Muscle of back (tissue), 13 donors: Measurements from ENCODE around the gene AIM2. TPM values are rescaled to one million over a fixed set of nuclear protein-coding genes. Genes with fewer than 3 reads are reported as not detected.
"Not testable (repeated sequence)": the region's sequence is repeated elsewhere in the genome, so short reads cannot be mapped to it uniquely, and the experiment has no call there.

ENCODE experiments used
- DNase-seq, 3 donors: peaks; one replicate each; pipeline versions ENCODE4 v3.0.0 to v3.0.0-alpha.2; 2013
- long read RNA-seq, 9 donors: transcript quantifications; one replicate each; lab custom pipeline, GENCODE V29; 2026
- polyA plus RNA-seq, 10 donors: library from polyadenylated mRNA; unstranded; fragments of 120-200 nt; gene quantifications; one replicate each; pipeline ENCODE4 v1.2.1, GENCODE V29; 2013; ENCODE audit not compliant: insufficient read length in 10 of 10

The AIM2 gene
- under 1 TPM in 8 of 10 donors, not detected in 2; 0.15 to 0.82 (median 0.38) TPM for polyA plus RNA-seq
- long read RNA-seq, donor 1: 0 reads
- long read RNA-seq, donor 2: 0 reads
- long read RNA-seq, donor 3: 0 reads
- long read RNA-seq, donor 4: 0 reads
- long read RNA-seq, donor 5: 0 reads
- long read RNA-seq, donor 6: 0 reads
- long read RNA-seq, donor 7: 0 reads
- long read RNA-seq, donor 8: 0 reads
- long read RNA-seq, donor 9: 0 reads

DNA sequence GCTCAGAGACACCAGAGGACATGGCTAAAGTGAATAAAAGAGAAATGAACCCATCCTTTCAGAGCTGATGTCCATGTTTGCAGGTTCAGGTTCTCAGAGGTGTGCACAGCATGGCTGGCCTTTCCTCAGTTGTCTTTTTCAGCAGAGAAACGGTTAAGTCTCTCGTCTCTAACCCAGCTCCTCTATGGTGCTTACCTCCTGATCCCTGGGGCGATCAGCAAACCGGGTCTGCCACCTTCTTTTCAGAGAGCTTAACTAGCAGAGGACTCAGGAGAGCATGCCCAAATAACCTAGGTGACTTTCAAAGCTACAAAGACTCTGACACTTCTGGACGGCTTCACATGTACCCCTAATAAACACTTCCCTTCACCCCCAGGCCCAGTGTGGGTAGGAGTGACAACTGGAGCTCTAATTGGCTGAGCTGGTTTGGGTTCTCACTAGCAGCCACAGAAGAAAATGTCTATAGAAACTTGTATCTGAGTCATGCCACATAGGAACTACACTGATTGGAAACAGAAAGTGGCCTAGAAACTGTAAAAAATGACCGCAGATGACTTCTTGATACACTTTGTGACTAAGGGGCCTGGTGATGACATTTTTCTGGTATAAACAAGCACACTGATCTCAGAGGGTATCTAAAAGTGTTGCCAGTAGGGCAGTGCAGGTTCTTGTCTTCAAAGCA, at the start of gene AIM2:
AIM2 (minus strand) TSS at position 329 of the 682 bp plus-strand sequence. CDS start 3,267 bp downstream, outside the sequence.
- peak in 1 of 3 donors; percentile 39 for DNase-seq

DNA sequence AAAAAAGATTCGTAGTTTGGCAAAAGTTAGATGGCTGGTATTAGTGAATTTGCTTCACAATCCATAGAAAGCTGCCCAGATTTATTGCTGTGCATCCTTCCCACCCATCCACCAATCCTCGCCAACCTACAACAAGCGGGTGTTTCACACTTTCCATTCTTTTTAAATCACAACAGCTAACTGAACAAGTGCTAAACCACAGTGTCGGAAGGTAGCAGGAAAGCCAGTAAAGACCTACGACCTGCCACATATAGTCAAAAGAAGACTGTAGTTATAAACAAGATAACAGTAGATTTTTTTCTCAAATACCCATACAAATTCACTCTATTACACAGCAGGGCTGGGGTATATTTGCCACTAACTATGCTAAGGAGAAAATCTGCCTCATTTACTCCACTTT, 47.0 kb upstream of the AIM2 start:
- no peak for DNase-seq

DNA sequence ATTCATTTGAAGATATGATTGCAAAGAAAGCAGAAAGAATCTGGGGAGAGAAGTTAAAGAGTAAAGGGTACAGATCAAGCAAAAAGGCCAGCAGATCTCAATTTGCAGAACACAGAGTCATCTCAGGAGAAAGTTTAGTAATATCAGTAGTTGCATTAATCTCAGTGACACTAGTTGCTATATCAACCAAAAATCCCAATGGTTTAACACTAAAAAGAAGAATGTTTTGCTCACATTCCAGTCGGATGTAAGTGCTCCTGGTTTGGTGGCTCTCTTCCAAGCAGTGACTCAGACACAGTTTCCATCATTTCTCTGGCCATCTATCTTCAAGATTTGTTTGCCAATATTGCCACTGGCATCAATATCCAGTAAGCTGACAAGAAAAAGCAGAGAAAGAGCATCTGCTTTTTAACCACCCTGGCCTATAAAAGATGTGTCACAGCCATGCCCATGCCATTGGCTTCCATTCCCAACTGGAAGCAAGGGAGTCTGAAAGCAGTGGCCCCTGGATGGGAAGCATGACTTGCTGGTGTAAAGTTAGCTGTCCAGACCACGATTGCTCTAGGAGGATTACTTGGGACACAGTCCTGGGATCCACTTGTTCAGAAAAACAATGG, 45.5 kb upstream of the AIM2 start:
- peak in 1 of 3 donors; percentile 65 for DNase-seq

DNA sequence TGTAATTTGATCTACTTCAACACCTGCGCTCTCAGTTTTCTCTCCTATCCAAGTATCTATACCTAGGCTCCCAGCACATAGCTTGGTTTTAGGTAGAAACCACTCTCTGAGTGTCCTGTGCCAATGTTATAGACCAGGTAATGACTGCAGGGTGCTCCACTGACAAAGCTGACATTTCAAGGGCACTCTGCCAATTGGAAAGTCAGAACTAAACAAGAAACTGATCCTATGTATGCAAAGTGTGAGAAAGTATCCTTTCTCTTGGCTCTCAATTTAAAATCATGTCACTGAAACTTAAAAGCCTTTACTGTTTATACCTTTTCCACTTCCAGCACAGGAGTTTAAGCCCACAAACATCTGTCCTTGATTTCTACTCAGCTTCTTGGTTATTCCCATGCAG, 45.0 kb upstream of the AIM2 start:
- no peak for DNase-seq

DNA sequence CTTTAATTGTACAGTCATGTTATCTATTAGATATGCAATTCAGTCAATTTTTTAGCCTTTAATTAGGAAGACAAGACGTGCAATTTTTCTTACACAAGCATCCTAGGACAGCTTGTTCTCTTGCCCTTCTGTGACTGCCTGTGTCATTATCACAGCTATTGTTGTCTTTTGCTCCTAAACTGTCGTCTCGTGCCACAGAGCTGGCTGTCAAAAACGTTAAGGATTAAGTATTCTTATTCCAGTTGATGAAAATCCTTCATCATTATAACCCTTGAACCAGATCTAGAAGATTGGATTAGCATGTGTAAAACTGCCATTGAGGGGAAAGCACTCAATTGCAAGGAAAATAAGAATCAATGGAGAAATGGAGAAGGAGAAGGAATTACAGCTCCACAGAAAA, 43.8 kb upstream of the AIM2 start:
- DNase-seq: no peak

DNA sequence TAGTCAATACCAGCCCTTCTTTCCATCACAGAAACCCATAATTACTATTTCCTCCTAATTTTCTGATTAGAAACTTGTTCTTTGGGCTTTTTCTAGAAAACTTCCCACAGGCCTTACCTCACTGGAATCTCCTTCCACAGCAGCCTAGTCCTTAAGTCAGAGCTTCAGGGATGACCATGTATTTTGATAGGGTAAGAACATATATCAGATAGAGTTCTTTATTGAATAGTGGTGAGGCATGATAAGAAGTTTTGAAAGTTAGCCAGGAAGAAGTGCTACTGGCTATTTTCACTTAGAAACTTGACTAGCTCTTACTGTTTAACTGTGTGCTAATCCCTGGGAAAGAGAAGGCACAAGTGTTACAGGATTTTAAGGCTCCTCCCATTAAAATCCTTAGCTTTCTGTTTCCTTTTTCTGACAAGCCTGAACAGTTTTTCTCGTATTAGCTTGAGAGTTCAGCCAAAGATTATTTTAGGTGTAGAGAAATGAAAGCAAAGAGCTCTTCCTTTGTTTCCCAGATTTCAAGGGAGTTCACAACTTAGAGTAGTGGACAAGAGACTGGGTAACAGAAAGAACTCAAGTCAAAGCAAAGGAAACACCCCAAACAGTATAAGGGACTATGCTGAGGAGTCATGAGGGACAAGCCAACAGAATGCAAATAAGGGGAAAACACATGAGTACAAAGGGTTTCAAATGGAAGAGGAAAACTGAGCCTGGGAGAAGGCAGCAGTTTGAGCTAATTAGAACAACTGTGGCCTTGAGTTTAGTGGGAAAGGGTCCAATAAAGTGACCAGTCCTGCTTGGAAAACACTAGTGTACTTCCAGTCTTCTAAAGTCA, 37.2 kb upstream of the AIM2 start:
- DNase-seq: no peak

- DNase-seq: not testable (repeated sequence)
Observed at GRCh38 chr1:159103021-159103420, 26.5 kb upstream of the AIM2 start.

- DNase-seq: no peak
Observed at GRCh38 chr1:159100589-159100988, 24.0 kb upstream of the AIM2 start.

GRCh38 chr1:159098596-159098995, 22.0 kb upstream of the AIM2 start:
- no peak for DNase-seq

DNA sequence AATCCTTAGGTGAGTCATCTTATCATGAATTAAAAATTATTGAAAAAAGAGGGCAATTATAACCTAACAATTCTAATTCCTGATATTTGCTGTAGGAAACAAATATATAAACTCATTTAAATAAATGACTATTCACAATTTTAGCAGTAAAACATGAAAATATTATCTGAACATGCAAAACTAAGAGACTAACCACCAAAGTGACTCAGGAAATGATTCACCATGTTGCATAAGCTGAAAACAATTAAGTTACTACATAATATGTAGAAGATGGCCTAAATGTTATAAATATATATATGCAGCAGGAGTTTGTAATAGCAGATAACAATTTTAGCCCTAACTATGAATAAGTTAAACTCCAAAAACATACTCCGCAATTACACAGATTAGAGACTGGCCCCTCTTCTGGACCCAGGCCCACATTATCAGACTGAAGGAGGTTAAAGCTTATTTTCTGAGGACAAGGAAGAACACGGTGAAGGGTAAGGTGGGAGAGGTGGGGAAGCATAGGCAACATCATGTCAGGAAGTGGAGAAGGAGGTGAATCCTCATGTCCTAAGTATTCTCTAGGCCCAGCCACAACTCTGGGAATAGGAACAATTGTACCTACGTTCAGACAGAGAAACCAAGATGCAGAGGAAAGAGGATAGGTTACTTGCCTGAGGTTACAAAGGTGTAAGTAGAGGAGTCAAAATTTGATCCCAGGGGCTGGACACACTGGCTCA, 15.6 kb upstream of the AIM2 start:
- DNase-seq: peak in 1 of 3 donors; percentile 49

DNA sequence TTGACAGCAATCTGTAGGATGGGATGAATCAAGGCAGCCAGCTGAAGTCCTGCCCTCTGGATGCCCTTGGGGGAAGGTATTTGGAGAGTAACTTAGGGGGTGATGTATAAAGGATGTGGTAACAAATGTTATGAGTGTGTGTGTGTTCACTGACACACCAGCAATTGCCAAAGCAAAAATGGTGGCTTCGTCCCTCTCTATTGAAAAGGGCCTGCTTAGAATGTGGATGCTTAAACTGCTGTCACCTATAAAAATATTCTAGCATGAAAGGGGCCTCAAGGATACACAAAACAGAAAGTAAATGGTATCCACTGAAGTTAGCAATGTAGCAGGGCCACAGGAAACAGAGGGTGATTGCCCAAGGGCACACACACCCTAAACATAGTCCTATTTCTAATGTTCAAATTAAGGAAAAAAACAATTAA, 15.1 kb upstream of the AIM2 start:
- DNase-seq: peak in 1 of 3 donors; percentile 52

GRCh38 chr1:159091180-159091560, 14.6 kb upstream of the AIM2 start:
- no peak for DNase-seq

DNA sequence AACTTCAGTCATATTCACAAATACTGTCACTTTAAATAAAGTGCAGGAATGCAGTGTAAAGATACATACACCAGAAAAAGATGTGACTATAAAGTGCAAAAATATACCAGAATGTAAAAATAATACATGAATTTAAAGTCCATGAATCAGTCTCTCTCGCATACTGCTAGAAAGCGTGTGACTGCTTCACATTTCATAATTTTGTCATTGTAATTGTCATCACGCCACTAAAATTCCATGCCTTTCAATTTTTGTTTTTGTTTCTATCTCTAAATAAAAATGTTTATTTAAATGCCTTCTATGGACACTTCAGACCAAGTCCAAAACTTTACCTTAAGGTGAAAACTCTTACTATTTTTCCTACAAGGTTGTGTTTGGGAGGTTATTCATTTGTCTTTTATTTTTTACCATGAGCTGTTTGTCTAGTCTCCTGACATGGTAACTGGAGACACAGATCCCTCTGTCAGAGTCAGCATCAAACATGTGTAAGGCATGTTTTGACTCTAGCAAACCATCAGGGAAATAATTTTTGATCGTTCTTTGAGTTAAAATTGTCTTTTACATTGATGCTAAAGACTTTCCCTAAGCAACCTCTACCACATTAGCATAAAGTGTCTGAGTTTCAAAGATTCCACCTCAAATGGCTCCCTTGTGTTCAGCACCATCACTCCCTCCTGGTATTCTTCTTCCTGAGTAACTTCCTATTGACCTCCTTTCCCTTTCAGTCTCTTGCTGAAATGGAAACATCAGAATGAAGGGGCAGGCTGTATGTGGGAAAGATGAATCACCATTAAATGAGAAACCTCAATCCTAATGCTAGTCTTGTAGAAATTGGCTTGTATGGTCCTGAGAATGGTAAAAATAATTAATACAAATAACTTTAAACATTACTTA, 14.0 kb upstream of the AIM2 start:
- peak in 1 of 3 donors; percentile 26 for DNase-seq

- no peak for DNase-seq
Observed at GRCh38 chr1:159089184-159089791, 12.7 kb upstream of the AIM2 start.

DNA sequence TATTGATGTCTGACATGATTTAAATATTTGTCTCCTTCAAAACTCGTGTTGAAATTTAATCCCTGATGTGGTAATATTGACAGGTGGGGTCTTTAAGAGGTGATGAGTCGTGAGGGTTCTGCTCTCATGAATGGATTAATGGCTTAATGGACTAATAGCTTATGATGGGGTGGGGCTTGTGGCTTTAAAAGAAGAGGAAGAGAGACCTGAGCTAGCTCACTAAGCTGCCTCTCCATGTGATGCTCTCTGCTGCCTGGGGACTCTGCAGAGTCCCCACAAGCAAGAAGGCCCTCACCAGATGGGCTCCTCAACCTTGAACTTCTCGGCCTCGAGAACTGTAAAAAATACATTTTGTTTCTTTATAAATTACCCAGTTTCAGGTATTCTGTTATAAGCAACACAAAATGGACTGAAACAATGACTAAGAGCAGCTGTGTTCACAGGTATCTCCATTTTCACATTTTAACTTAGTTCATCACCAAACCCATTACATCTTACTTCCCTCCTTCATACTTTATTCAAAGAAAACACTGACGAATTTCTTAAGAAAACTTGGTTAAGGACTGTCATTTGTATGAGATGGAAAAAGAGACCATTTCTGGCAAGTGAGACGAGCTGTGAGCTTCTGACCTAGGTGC, 12.1 kb upstream of the AIM2 start:
- no peak for DNase-seq

DNA sequence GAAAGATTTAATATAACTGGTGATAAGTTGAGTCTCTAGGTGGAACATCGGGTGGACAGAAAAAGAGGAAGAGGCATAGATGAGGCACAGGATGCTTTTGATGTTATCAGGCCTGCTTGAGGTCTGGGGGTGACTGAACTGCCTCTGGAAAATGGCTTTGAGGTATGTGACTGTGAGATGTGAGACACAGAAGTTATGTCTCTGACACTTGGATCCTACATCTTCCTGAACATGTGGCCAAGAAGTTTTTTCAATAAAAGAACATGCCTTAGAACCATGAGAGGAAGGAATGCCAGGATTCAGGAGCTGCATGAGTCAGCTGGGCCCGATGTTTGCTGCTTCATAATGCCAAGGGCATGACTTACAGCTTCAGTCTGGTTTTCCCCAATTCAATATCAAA, 11.5 kb upstream of the AIM2 start:
- peak in 1 of 3 donors; percentile 73 for DNase-seq

DNA sequence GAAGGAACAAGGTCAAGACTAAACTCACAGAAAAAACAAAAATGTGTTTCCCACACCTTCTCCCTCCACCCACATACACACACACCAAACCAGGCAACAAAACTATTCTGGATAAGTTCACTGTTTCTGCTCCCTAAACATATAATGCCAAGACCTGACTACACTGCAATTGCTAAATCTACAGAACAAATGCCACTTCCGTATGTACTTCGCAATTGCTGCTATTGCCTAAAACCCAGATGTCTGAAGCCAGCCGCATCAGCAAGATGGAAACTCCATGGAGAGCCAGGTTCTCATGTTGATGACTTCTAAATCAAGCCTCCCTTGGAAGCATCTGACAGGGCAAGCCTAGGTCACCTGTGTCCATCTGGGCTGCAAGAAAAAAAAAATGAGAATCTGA, 8.3 kb upstream of the AIM2 start:
- peak in 1 of 3 donors; percentile 11 for DNase-seq

- no peak for DNase-seq
Observed at GRCh38 chr1:159084152-159084551, 7.6 kb upstream of the AIM2 start.

- DNase-seq: no peak
Observed at GRCh38 chr1:159083013-159083412, 6.4 kb upstream of the AIM2 start.
